Measurements from ENCODE around the gene ELMO1. TPM values are rescaled to one million over a fixed set of nuclear protein-coding genes. Genes with fewer than 3 reads are reported as not detected.

ELMO1 gene
- total and polyA plus RNA-seq, 4 donors: 10.1 to 183 (median 34.4) TPM

GRCh38 chr7:37310327-37311080 is 138.2 kb downstream of the ELMO1 start:
- H3K9ac ChIP-seq (ENCODE audit: insufficient read depth in 1 of 2, low read length in 2 of 2): no peak overlapping the region
- peak overlapping the region in 1 of 2 donors; percentile 77 for H3K27ac ChIP-seq (ENCODE audit: low read depth in 1 of 2, low read length in 1 of 2)
- WGBS, 2 donors: 40 to 65% methylated on average over 3 of the region's 3 CpGs
- no peaks in the 10 kb centered on the region for H3K27me3 ChIP-seq (ENCODE audit: control insufficient read depth in 3 of 3, insufficient read depth in 3 of 3, low read length in 2 of 3)
- DNase-seq (no peak), ATAC-seq (ENCODE audit: insufficient read depth, low FRiP score) (peak; percentile 53)
- TF ChIP-seq CTCF (IDR thresholded peaks at IDR 0.05; ENCODE audit: control extremely low read depth, extremely low read depth): no peak
- H3K9me3 ChIP-seq (ENCODE audit: control insufficient read depth in 4 of 4, insufficient read depth in 3 of 4, low read length in 3 of 4): no peaks in the 10 kb centered on the region
- H3K4me3 ChIP-seq: no peak overlapping the region
- peaks cover 0 to 6% (median 4%) of the 10 kb centered on the region in 4 donors for H3K36me3 ChIP-seq (ENCODE audit: control insufficient read depth in 4 of 4, insufficient read depth in 4 of 4, low read length in 4 of 4)
- peaks cover 0 to 5% (median 0%) of the 10 kb centered on the region in 5 donors for H3K4me1 ChIP-seq (ENCODE audit: control insufficient read depth in 5 of 5, insufficient read depth in 5 of 5, low read length in 5 of 5)

GRCh38 chr7:37309493-37309892 is 139.2 kb downstream of the ELMO1 start:
- Histone ChIP-seq H3K27ac (ENCODE audit: low read depth in 1 of 2, low read length in 1 of 2) (peak overlapping the region in 1 of 2 donors; percentile 56), H3K4me1 (ENCODE audit: control insufficient read depth in 5 of 5, insufficient read depth in 5 of 5, low read length in 5 of 5) (peaks cover 0 to 14% (median 0%) of the 10 kb centered on the region in 5 donors), H3K9ac (ENCODE audit: insufficient read depth in 1 of 2, low read length in 2 of 2) (no peak overlapping the region), H3K27me3 (ENCODE audit: control insufficient read depth in 3 of 3, insufficient read depth in 3 of 3, low read length in 2 of 3) (no peaks in the 10 kb centered on the region), H3K36me3 (ENCODE audit: control insufficient read depth in 4 of 4, insufficient read depth in 4 of 4, low read length in 4 of 4) (peaks cover 0 to 5% (median under 1%) of the 10 kb centered on the region in 4 donors), H3K4me3 (no peak overlapping the region), H3K9me3 (ENCODE audit: control insufficient read depth in 4 of 4, insufficient read depth in 3 of 4, low read length in 3 of 4) (no peaks in the 10 kb centered on the region)
- ATAC-seq (ENCODE audit: insufficient read depth, low FRiP score) (no peak), DNase-seq (no peak)
- no peak for TF ChIP-seq CTCF (IDR thresholded peaks at IDR 0.05; ENCODE audit: control extremely low read depth, extremely low read depth)
- 96 to 99% methylated on average over 3 of the region's 3 CpGs for WGBS, 2 donors

- WGBS, 2 donors: 84 to 91% methylated on average over 3 of the region's 3 CpGs
- no peak overlapping the region for H3K27ac ChIP-seq (ENCODE audit: low read depth in 1 of 2, low read length in 1 of 2)
- H3K9me3 ChIP-seq (ENCODE audit: control insufficient read depth in 4 of 4, insufficient read depth in 3 of 4, low read length in 3 of 4): peaks cover 0 to 3% (median 0%) of the 10 kb centered on the region in 4 donors
- no peaks in the 10 kb centered on the region for H3K27me3 ChIP-seq (ENCODE audit: control insufficient read depth in 3 of 3, insufficient read depth in 3 of 3, low read length in 2 of 3)
- ATAC-seq (ENCODE audit: insufficient read depth, low FRiP score) (no peak), DNase-seq (peak in 2 of 3 donors; percentile 60 to 61)
- H3K4me1 ChIP-seq (ENCODE audit: control insufficient read depth in 5 of 5, insufficient read depth in 5 of 5, low read length in 5 of 5): peaks cover 0 to 18% (median 0%) of the 10 kb centered on the region in 5 donors
- H3K36me3 ChIP-seq (ENCODE audit: control insufficient read depth in 4 of 4, insufficient read depth in 4 of 4, low read length in 4 of 4): peaks cover 0 to 4% (median 0%) of the 10 kb centered on the region in 4 donors
- no peak overlapping the region for H3K9ac ChIP-seq (ENCODE audit: insufficient read depth in 1 of 2, low read length in 2 of 2)
- no peak for TF ChIP-seq CTCF (IDR thresholded peaks at IDR 0.05; ENCODE audit: control extremely low read depth, extremely low read depth)
- no peak overlapping the region for H3K4me3 ChIP-seq
These were observed 143.7 kb downstream of the ELMO1 start for GRCh38 chr7:37304921-37305320.

Measured in lung (tissue), 12 donors.